Stimulated activated CD4-positive, alpha-beta T cell treated with anti-CD3 and anti-CD28 coated beads, Interleukin-2, amount 100 ng/mL, for 48 hours (primary cell): ENCODE data around the gene TNFRSF9.
"Not testable (repeated sequence)": the region's sequence is repeated elsewhere in the genome, so short reads cannot be mapped to it uniquely, and the experiment has no call there.

ENCODE experiments used
- DNase-seq, 2 donors: peaks; one replicate each; pipeline ENCODE4 v3.0.0-alpha.2; 2020

TNFRSF9 gene

GRCh38 chr1:7940745-7941436 is at the start of gene TNFRSF9:
TSS of gene TNFRSF9 (minus strand) at chr1:7940839. CDS start at chr1:7939994, 845 bp downstream.
- DNase-seq, result peak; percentile 70 to 73

GRCh38 chr1:7989762-7990428 is 49.3 kb upstream of the TNFRSF9 start:
- DNase-seq, result no peak

DNA sequence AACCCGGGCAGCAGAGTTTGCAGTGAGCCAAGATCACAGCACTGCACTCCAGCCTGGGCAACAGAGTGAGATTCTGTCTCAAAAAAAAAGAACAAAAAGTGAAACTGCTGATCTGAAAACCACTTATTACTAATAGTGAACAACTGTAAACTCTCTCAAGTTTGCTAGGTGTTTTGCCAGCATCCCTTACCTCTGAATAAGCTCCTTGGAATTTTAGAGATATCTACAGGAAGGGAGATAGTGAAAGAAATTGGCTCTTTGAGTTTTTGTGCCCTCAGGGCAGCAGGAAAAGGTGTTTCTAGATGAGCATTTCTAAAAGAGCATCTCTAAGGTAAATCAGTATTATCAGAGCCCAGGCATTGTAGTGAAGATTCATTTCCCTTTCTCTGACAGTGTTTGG is 47.9 kb upstream of the TNFRSF9 start:
- DNase-seq, result no peak

GRCh38 chr1:7987528-7987927 is 46.9 kb upstream of the TNFRSF9 start:
- no peak for DNase-seq

GRCh38 chr1:7985851-7986612 is 45.4 kb upstream of the TNFRSF9 start:
- no peak for DNase-seq

DNA sequence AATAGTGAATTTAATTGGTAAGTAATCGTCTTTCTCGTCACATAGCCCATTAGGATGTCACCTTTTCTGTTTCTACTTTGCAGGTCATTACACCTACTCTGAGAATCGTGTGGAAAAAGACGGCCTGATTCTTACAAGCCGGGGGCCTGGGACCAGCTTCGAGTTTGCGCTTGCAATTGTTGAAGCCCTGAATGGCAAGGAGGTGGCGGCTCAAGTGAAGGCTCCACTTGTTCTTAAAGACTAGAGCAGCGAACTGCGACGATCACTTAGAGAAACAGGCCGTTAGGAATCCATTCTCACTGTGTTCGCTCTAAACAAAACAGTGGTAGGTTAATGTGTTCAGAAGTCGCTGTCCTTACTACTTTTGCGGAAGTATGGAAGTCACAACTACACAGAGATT is 44.2 kb upstream of the TNFRSF9 start:
- no peak for DNase-seq

GRCh38 chr1:7983086-7983778 is 42.6 kb upstream of the TNFRSF9 start:
- no peak for DNase-seq

DNA sequence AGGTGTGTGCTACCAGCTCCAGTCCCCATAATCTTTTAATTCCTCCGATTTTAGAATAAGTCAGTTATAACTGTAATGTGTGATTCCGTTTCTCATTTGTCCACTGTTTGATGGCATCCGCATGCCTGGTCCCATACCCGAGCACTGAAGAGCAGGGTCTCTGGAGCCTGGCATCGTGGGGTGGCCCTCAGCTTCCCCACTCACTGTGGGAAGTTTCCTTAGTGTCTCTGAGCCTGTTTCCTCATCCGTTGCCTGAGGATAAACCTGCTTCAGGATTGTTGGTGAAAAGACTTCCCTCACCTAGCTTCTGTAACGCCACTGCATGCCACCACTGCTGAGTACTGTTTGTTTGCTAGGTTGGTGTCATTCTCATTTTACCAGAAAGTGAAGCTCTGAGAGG is 40.3 kb upstream of the TNFRSF9 start:
- no peak for DNase-seq

DNA sequence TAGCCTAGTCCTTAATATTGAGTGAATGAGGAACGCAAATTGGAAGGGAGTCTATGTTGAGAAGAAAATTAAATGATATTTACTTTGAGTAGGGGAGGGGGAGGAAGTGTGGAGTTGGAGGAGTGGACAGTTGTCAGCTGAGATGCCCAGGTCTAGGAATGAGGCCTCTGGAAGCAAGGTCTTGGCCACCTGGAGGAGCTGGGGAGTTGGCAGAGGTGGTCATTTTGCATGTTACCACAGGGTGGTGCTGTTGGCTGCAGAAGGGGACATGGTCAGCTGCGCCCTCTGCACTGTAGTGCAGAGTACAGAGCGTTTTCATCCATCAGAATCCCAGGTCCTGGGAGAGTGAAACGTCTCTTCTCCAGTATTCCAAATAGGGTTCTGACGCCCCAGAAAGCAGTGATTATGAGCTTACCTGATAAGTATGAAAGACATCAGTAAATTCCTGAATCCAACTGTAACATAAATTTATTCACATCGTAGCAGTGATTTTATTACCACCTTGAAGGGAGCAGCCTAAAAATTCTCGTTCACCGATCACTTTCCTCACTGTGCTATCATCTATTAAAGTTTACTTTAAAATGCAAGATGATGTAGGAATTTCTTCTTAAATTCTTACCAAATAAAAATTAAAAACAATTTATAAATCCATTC is 34.7 kb upstream of the TNFRSF9 start:
- DNase-seq, result peak; percentile 21 to 39

- DNase-seq, result no peak
Measured at GRCh38 chr1:7973086-7973485, 32.4 kb upstream of the TNFRSF9 start.

- DNase-seq, result no peak
Measured at GRCh38 chr1:7972285-7972684, 31.6 kb upstream of the TNFRSF9 start.

- no peak for DNase-seq
Measured at GRCh38 chr1:7971024-7971423, 30.4 kb upstream of the TNFRSF9 start.

- no peak for DNase-seq
Measured at GRCh38 chr1:7970246-7970645, 29.6 kb upstream of the TNFRSF9 start.

GRCh38 chr1:7967651-7968050 is 27.0 kb upstream of the TNFRSF9 start:
- no peak for DNase-seq

DNA sequence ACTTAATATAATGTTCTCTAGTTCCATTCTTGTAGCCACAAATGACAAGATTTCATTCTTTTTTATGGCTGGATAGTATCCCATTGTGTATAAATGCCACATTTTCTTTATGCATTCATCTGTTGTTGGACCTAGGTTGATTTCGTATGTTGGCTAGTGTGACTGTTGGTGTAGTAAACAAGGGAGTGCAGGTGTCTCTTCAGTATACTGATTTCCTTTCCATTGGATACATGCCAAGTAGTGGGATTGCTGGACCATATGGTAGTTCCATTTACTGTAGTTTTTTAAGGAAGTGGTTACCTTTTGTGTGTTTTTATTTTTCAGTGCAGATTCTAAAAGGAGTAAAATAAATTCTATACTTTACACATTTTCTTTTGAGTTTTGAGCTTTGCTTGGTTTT is 26.6 kb upstream of the TNFRSF9 start:
- no peak for DNase-seq

DNA sequence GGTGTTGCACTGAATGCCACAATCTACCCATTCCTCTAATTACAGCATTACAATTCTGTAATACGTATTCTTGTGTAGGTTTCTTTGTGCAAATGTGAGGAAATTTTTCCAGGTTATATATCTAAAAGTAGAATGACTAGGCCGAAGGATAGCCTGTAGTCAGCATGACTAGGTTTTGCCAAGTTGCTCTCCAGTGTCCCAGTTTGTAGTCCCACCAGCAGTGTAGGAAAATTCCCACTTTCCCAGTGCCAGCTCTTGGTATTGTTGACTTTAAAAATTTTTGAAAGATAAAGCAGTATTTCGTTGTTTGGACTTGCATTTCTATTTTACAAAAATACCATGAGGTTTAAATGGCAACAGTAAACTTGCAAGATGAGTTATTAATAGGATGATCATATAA is 23.8 kb upstream of the TNFRSF9 start:
- DNase-seq, result no peak

DNA sequence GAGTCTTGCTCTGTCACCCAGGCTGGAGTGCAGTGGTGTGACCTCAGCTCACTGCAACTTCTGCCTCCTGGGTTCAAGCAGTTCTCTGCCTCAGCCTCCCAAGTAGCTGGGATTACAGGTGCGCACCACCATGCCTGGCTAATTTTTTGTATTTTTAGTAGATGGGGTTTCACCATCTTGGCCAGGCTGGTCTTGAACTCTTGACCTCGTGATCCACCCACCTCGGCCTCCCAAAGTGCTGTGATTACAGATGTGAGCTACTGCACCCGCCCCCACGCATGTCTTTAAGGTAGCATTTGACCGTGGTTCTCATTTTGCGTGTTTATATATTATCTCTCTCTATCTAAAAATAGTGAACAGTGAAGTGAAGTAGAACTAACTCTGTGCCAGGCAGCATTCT is 23.2 kb upstream of the TNFRSF9 start:
- DNase-seq, result not testable (repeated sequence)

- DNase-seq, result not testable (repeated sequence)
Measured at GRCh38 chr1:7963378-7963730, 22.7 kb upstream of the TNFRSF9 start.

- DNase-seq, result no peak
Measured at GRCh38 chr1:7962636-7963377, 22.2 kb upstream of the TNFRSF9 start.

GRCh38 chr1:7962014-7962335 is 21.3 kb upstream of the TNFRSF9 start:
- no peak for DNase-seq

DNA sequence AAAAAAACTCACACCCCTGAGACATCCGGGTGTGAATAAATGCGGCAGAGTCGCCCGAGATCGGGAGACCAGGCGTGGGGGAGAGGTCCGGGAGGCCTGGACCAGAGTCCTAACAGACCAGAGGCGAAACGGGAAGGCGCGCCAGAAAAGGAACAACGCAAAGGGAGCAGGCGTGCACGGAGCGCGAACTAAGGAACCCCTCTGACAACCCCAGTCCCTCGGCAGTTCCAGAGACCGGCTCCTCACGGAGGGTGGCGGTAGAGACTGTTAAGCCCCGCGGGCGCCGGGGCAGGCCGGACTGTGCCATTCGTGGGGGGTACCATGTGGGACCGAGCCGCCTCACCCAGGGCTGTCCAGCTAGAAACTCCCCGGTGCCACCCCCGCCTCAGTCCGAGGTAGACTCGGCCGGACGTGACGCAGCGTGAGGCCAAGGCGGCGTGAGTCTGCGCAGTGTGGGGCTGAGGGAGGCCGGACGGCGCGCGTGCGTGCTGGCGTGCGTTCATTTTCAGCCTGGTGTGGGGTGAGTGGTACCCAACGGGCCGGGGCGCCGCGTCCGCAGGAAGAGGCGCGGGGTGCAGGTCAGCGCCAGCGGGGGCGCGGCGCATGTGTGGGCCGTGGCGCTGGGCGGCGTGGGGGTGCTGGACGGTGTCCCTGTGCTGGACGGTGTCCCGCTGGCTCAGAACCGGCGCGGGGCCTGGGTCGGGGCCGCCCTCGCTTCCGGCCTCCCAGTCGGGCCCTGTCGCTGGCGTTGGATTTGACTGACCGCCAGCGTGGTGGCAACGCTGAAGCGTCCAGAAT is 20.8 kb upstream of the TNFRSF9 start, which contains the start of gene PARK7:
TSS of gene PARK7 (plus strand) at position 496 of the 798 bp plus-strand sequence. CDS start 1,075 bp downstream, outside the sequence.
- peak; percentile 99 to 100 for DNase-seq
